CD4-positive, alpha-beta T cell (primary cell): ENCODE measurements around the gene C11orf91. TPM values are rescaled to one million over a fixed set of nuclear protein-coding genes. Genes with fewer than 3 reads are reported as not detected.

Source experiments
- ATAC-seq: fragments of 200-7000 bp; cut with Tn5 transposase; one replicate; pipeline ENCODE4 v1.10.0; 2022; ENCODE audit warnings: mild to moderate bottlenecking; ENCODE audit not compliant: poor library complexity
- CTCF ChIA-PET: fragments of 350-600 bp; sonication (Branson Sonifier 250); formaldehyde crosslinking; loops from one replicate; lab custom pipeline; 2021; ENCODE audit warnings: antibody characterized with exemption, inconsistent platforms; lab: Charles Lee
- POLR2A ChIA-PET: fragments of 350-600 bp; sonication (Branson Sonifier 250); formaldehyde crosslinking; loops from one replicate; lab custom pipeline; 2021; ENCODE audit warnings: antibody characterized with exemption, inconsistent platforms; lab: Charles Lee
- DNase-seq, 14 experiments: peaks; one replicate each; pipeline ENCODE4 v3.0.0-alpha.2; 2013 to 2020; ENCODE audit warnings: mixed read lengths in 2 of 14
- H3K27ac ChIP-seq, 2 donors: one replicate each; pipeline versions ENCODE4 v1.5.1 to v1.7.0; 2013; ENCODE audit warnings: low read length in 2 of 2, low read depth in 1 of 2, mild to moderate bottlenecking in 1 of 2
- H3K27me3 ChIP-seq, 2 experiments: 1 replicate in 1 of 2; 2 replicates in 1 of 2; pipeline versions ENCODE4 v1.6.1 to v1.7.0; 2013; ENCODE audit warnings: low read length in 2 of 2, control low read depth in 1 of 2, mild to moderate bottlenecking in 1 of 2, moderate library complexity in 1 of 2; ENCODE audit not compliant: insufficient read depth in 2 of 2, control insufficient read depth in 1 of 2
- H3K36me3 ChIP-seq: one replicate; pipeline ENCODE4 v1.6.1; 2013; ENCODE audit warnings: low read length, control low read depth; ENCODE audit not compliant: insufficient read depth
- H3K4me1 ChIP-seq: one replicate; pipeline ENCODE4 v1.6.1; 2013; ENCODE audit warnings: low read length, control low read depth; ENCODE audit not compliant: insufficient read depth
- H3K4me3 ChIP-seq: one replicate; pipeline ENCODE4 v1.5.1; 2013; ENCODE audit warnings: mild to moderate bottlenecking, low read length, moderate library complexity
- H3K9me3 ChIP-seq, 2 experiments: 1 replicate in 1 of 2; 2 replicates in 1 of 2; pipeline versions ENCODE4 v1.6.1 to v1.7.0; 2013; ENCODE audit warnings: low read length in 2 of 2, mild to moderate bottlenecking in 2 of 2, control low read depth in 1 of 2, moderate library complexity in 1 of 2; ENCODE audit not compliant: control insufficient read depth in 1 of 2, insufficient read depth in 1 of 2
- H3K27ac Mint-ChIP-seq: one replicate; pipeline ENCODE4 v1.8.0; 2020; ENCODE audit warnings: mixed read lengths
- H3K27me3 Mint-ChIP-seq: one replicate; pipeline ENCODE4 v1.8.0; 2021; ENCODE audit warnings: mixed read lengths
- H3K36me3 Mint-ChIP-seq: one replicate; pipeline ENCODE4 v1.8.0; 2021; ENCODE audit warnings: low read depth, mixed read lengths
- H3K4me1 Mint-ChIP-seq: one replicate; pipeline ENCODE4 v1.8.0; 2021; ENCODE audit warnings: low read depth, mixed read lengths
- H3K4me3 Mint-ChIP-seq: one replicate; pipeline ENCODE4 v1.8.0; 2020; ENCODE audit warnings: mild to moderate bottlenecking, mixed read lengths
- H3K9me3 Mint-ChIP-seq: one replicate; pipeline ENCODE4 v1.8.0; 2020; ENCODE audit warnings: mixed read lengths
- intact Hi-C, 2 experiments: fragments of 100-400 bp; cut with DNase I in 1 of 2; cut with micrococcal nuclease in 1 of 2; formaldehyde crosslinking; loops; one replicate each; pipeline versions ENCODE4 v1.15.1 to v1.9.0; 2023 to 2025; cut with DNase I, micrococcal nuclease
- total RNA-seq, 174 experiments: library from RNA in 2 of 174; stranded (reverse) in 2 of 174; gene quantifications; one replicate each; pipeline ENCODE4 v1.2.3 and lab custom pipeline; 2021 to 2026
- TF ChIP-seq, protein P1 (sequence below): fragments of 200-600 bp; IDR thresholded peaks from one replicate; pipeline ENCODE4 v1.8.0; 2022; ENCODE audit warnings: antibody characterized with exemption, mild to moderate bottlenecking

Gene C11orf91
- total RNA-seq, 2 experiments from 2014 or later = 0.45 TPM; not detected in 1

DNA sequence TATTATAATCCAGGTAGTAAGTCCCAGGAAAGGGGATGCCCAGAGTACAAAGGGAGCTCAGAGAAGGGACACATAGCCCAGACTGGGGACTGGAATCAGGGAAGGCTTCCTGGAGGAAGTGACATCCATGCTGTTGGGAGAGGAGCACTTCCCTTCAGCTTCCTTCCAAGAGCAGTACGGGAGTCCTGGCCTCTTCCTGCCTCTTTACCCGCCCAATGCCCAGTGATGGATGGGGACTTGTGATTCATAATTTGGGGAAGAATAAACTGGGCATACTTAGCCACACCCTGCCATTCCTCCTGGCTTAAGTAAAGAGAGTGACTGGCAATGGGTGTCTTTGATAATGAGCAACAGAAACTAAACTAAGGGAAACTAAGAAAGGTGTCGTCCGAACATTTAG is 11.5 kb downstream of the C11orf91 start:
- H3K4me3 ChIP-seq = no peak overlapping the region
- peaks cover 16% of the 10 kb centered on the region for H3K27me3 Mint-ChIP-seq
- TF ChIP-seq, protein P1, sequence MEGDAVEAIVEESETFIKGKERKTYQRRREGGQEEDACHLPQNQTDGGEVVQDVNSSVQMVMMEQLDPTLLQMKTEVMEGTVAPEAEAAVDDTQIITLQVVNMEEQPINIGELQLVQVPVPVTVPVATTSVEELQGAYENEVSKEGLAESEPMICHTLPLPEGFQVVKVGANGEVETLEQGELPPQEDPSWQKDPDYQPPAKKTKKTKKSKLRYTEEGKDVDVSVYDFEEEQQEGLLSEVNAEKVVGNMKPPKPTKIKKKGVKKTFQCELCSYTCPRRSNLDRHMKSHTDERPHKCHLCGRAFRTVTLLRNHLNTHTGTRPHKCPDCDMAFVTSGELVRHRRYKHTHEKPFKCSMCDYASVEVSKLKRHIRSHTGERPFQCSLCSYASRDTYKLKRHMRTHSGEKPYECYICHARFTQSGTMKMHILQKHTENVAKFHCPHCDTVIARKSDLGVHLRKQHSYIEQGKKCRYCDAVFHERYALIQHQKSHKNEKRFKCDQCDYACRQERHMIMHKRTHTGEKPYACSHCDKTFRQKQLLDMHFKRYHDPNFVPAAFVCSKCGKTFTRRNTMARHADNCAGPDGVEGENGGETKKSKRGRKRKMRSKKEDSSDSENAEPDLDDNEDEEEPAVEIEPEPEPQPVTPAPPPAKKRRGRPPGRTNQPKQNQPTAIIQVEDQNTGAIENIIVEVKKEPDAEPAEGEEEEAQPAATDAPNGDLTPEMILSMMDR = no peak
- no peaks in the 10 kb centered on the region for H3K9me3 Mint-ChIP-seq
- H3K36me3 Mint-ChIP-seq = no peaks in the 10 kb centered on the region
- peaks cover 0 to 3% of the 10 kb centered on the region in 2 experiments for H3K9me3 ChIP-seq
- POLR2A ChIA-PET = no interaction called here
- no peak overlapping the region for H3K27ac Mint-ChIP-seq
- intact Hi-C loops = no loop called here
- CTCF ChIA-PET = no interaction called here
- peaks cover 3 to 7% of the 10 kb centered on the region in 2 experiments for H3K27me3 ChIP-seq
- ATAC-seq = no peak
- no peak for DNase-seq
- no peak overlapping the region for H3K4me3 Mint-ChIP-seq
- H3K27ac ChIP-seq = no peak overlapping the region
- H3K4me1 ChIP-seq = no peaks in the 10 kb centered on the region
- no peaks in the 10 kb centered on the region for H3K36me3 ChIP-seq
- H3K4me1 Mint-ChIP-seq = no peaks in the 10 kb centered on the region

DNA sequence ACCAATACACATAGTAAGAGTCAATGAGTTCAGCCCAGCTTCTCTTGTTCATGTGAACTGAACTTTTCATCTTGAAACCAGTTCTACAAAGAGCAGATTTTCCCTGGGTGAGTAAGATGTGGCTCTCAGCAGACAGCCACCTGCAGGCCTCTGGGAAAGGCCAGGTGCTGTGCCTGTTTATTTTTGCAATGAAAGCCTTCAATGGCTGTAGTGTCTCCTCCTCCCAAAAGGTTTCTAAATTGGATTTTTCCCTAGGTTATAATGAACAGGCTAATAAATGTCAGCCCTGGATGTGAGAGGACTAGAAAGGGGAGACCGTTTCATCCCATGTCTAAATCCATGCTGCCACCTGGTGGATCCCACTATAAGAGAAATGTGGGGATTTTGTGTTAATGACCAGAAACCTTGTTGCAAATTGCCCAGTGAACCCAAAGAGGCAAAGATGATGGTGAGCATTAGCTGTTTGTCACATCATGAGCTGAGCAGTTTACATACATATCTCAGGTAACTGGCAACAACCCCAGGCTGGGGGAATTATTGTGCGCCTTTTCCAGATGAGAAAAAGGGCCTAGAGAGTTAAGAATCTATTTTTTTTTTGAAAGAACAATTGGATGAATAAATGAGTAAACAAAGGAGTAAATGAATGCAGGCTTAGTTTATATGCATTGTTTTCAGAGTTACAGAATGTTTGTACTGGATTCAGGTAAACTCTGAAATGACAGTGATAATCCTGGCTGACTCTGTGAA is 12.7 kb downstream of the C11orf91 start:
- H3K27ac Mint-ChIP-seq = no peak overlapping the region
- TF ChIP-seq, protein P1 = no peak
- no peaks in the 10 kb centered on the region for H3K9me3 Mint-ChIP-seq
- no peaks in the 10 kb centered on the region for H3K4me1 ChIP-seq
- ChIA-PET CTCF (no interaction called here), POLR2A (no interaction called here)
- DNase-seq = no peak
- intact Hi-C loops = no loop called here
- peaks cover 25% of the 10 kb centered on the region for H3K27me3 Mint-ChIP-seq
- no peak overlapping the region for H3K27ac ChIP-seq
- no peak overlapping the region for H3K4me3 Mint-ChIP-seq
- H3K36me3 Mint-ChIP-seq = no peaks in the 10 kb centered on the region
- H3K4me1 Mint-ChIP-seq = no peaks in the 10 kb centered on the region
- H3K9me3 ChIP-seq = peaks cover 0 to 3% of the 10 kb centered on the region in 2 experiments
- no peaks in the 10 kb centered on the region for H3K36me3 ChIP-seq
- ATAC-seq = no peak
- no peak overlapping the region for H3K4me3 ChIP-seq
- H3K27me3 ChIP-seq = peaks cover 0 to 10% of the 10 kb centered on the region in 2 experiments

- no peak for ATAC-seq
- Histone ChIP-seq H3K9me3 (peaks cover 0 to 3% of the 10 kb centered on the region in 2 experiments), H3K36me3 (no peaks in the 10 kb centered on the region), H3K4me3 (no peak overlapping the region), H3K27ac (no peak overlapping the region), H3K27me3 (peaks cover 7 to 17% of the 10 kb centered on the region in 2 experiments), H3K4me1 (no peaks in the 10 kb centered on the region)
- ChIA-PET POLR2A (no interaction called here), CTCF (no interaction called here)
- peaks cover 47% of the 10 kb centered on the region for H3K27me3 Mint-ChIP-seq
- H3K4me1 Mint-ChIP-seq = no peaks in the 10 kb centered on the region
- H3K36me3 Mint-ChIP-seq = no peaks in the 10 kb centered on the region
- H3K9me3 Mint-ChIP-seq = no peaks in the 10 kb centered on the region
- intact Hi-C loops = no loop called here
- H3K4me3 Mint-ChIP-seq = no peak overlapping the region
- TF ChIP-seq, protein P1 = no peak
- H3K27ac Mint-ChIP-seq = no peak overlapping the region
- DNase-seq = no peak
Measured at GRCh38 chr11:33685082-33685481, 15.5 kb downstream of the C11orf91 start.
